Keratinocyte (primary cell): ENCODE measurements around the gene LRRC7. TPM values are rescaled to one million over a fixed set of nuclear protein-coding genes. Genes with fewer than 3 reads are reported as not detected.

Experiments used
- DNase-seq: peaks from one replicate; pipeline ENCODE4 v3.0.0-alpha.2; 2011; ENCODE audit warnings: low read depth, missing footprints, low spot score
- FAIRE-seq: peaks from 2 replicates; lab custom pipeline; 2011; peaks lifted over from hg19 to GRCh38; lab: Jason Lieb, UNC
- H2AFZ ChIP-seq: 2 replicates; pipeline ENCODE4 v1.6.0; 2012; ENCODE audit warnings: low read length, control low read depth, inconsistent platforms; ENCODE audit not compliant: control insufficient read depth
- H3K27ac ChIP-seq: 2 replicates; pipeline ENCODE4 v1.5.1; 2011; ENCODE audit warnings: low read length; ENCODE audit not compliant: control insufficient read depth, insufficient read depth
- H3K27me3 ChIP-seq: 3 replicates; pipeline ENCODE4 v1.6.0; 2011; ENCODE audit warnings: low read length; ENCODE audit not compliant: control insufficient read depth, insufficient read depth; ENCODE audit errors: extremely low read depth
- H3K36me3 ChIP-seq, 2 experiments: 2 replicates in 1 of 2; 3 replicates in 1 of 2; pipeline ENCODE4 v1.5.1; 2011; ENCODE audit warnings: low read length in 2 of 2, mild to moderate bottlenecking in 1 of 2; ENCODE audit not compliant: control insufficient read depth in 2 of 2, insufficient read depth in 2 of 2; ENCODE audit errors: extremely low read depth in 1 of 2
- H3K4me1 ChIP-seq: 3 replicates; pipeline ENCODE4 v1.5.1; 2011; ENCODE audit warnings: low read length; ENCODE audit not compliant: control insufficient read depth, insufficient read depth; ENCODE audit errors: extremely low read depth
- H3K4me2 ChIP-seq: 3 replicates; pipeline ENCODE4 v1.6.0; 2011; ENCODE audit warnings: low read depth, low read length; ENCODE audit not compliant: control insufficient read depth, insufficient read depth; ENCODE audit errors: extremely low read depth
- H3K4me3 ChIP-seq, 3 experiments: fragments of 200-600 bp in 1 of 3; sonication (generic) in 1 of 3; 2 replicates in 2 of 3; 3 replicates in 1 of 3; pipeline ENCODE4 v1.5.1; 2011 to 2016; ENCODE audit warnings: low read length in 3 of 3, mild to moderate bottlenecking in 3 of 3, control low read depth in 2 of 3, inconsistent platforms in 1 of 3, low read depth in 1 of 3, mixed read lengths in 1 of 3, mixed run types in 1 of 3, moderate library complexity in 1 of 3; ENCODE audit not compliant: control insufficient read depth in 2 of 3, insufficient read depth in 2 of 3; ENCODE audit errors: extremely low read depth in 1 of 3
- H3K79me2 ChIP-seq: 2 replicates; pipeline ENCODE4 v1.6.0; 2012; ENCODE audit warnings: low read length; ENCODE audit not compliant: control insufficient read depth, insufficient read depth
- H3K9ac ChIP-seq: 3 replicates; pipeline ENCODE4 v1.6.0; 2011; ENCODE audit warnings: low read length; ENCODE audit not compliant: control insufficient read depth, insufficient read depth; ENCODE audit errors: extremely low read depth
- H3K9me1 ChIP-seq: 3 replicates; pipeline ENCODE4 v1.6.0; 2011; ENCODE audit warnings: low read length; ENCODE audit not compliant: control insufficient read depth, insufficient read depth; ENCODE audit errors: extremely low read depth
- H3K9me3 ChIP-seq: 2 replicates; pipeline ENCODE4 v1.5.1; 2012; ENCODE audit warnings: low read depth, low read length; ENCODE audit not compliant: control insufficient read depth
- H4K20me1 ChIP-seq: 3 replicates; pipeline ENCODE4 v1.6.0; 2011; ENCODE audit warnings: low read length; ENCODE audit not compliant: control insufficient read depth, insufficient read depth; ENCODE audit errors: extremely low read depth
- CTCF ChIP-seq, 3 experiments: IDR thresholded peaks in 1 of 3; conservative IDR thresholded peaks in 1 of 3; optimal IDR thresholded peaks in 1 of 3; 2 replicates in 2 of 3; 3 replicates in 1 of 3; pipeline versions ENCODE3 to v1.5.1; 2011; ENCODE audit warnings: low read length in 3 of 3, mild to moderate bottlenecking in 3 of 3, moderate library complexity in 2 of 3, control low read depth in 1 of 3, inconsistent platforms in 1 of 3; ENCODE audit not compliant: insufficient read depth in 2 of 3; ENCODE audit errors: extremely low read depth in 1 of 3
- EZH2 ChIP-seq: IDR thresholded peaks from one replicate; pipeline ENCODE4 v1.6.1; 2012; ENCODE audit warnings: inconsistent platforms, mild to moderate bottlenecking, low read length, moderate library complexity
- dilution Hi-C: fragments of 300-500 bp; cut with MboI; formaldehyde crosslinking; loops from one replicate; pipeline ENCODE4 v1.7.0; 2020; ENCODE audit warnings: low sequenced_read_pairs; ENCODE audit not compliant: extremely low pct_ligation_motif_present
- polyA plus RNA-seq, 5 experiments: library from polyadenylated mRNA; depleted of rRNA in 3 of 5; stranded (reverse) in 3 of 5; stranded (forward) in 1 of 5; unstranded in 1 of 5; fragments of >200 nt; gene quantifications; 1 replicate in 1 of 5; 2 replicates in 3 of 5; 3 replicates in 1 of 5; pipeline versions ENCODE4 v1.2.1 to v1.2.3, GENCODE V29; 2011 to 2012; ENCODE audit warnings: missing spikeins in 2 of 5, low read depth in 1 of 5, low replicate concordance in 1 of 5

The LRRC7 gene
- polyA plus RNA-seq, 1 donor (not counting 4 experiments of a cell fraction or from before 2014, with no cell fraction given) = 0.28 TPM

GRCh38 chr1:69551476-69552324 lies 16.0 kb upstream of the LRRC7 start:
- FAIRE-seq (no peak), DNase-seq (no peak)
- no peak overlapping the region for H2AFZ ChIP-seq
- H3K4me2 ChIP-seq = no peak overlapping the region
- H3K79me2 ChIP-seq = no peaks in the 10 kb centered on the region
- no peaks in the 10 kb centered on the region for H3K27me3 ChIP-seq
- H3K27ac ChIP-seq = no peak overlapping the region
- H3K9me1 ChIP-seq = no peaks in the 10 kb centered on the region
- no peaks in the 10 kb centered on the region for H3K9me3 ChIP-seq
- H3K9ac ChIP-seq = no peak overlapping the region
- no peaks in the 10 kb centered on the region for H3K36me3 ChIP-seq
- H3K4me1 ChIP-seq = no peaks in the 10 kb centered on the region
- no peaks in the 10 kb centered on the region for H4K20me1 ChIP-seq
- TF ChIP-seq EZH2 (no peak), CTCF (optimal IDR thresholded peaks at IDR 0.05 in 1 of 3, IDR thresholded peaks at IDR 0.05 in 1 of 3, conservative IDR thresholded peaks at IDR 0.05 in 1 of 3; ENCODE audit: extremely low read depth in 1 of 3, insufficient read depth in 2 of 3, low read length in 3 of 3) (no peak)
- dilution Hi-C loops = no loop called here
- H3K4me3 ChIP-seq = no peak overlapping the region

GRCh38 chr1:69553726-69554125 lies 14.0 kb upstream of the LRRC7 start:
- TF ChIP-seq EZH2 (no peak), CTCF (optimal IDR thresholded peaks at IDR 0.05 in 1 of 3, IDR thresholded peaks at IDR 0.05 in 1 of 3, conservative IDR thresholded peaks at IDR 0.05 in 1 of 3; ENCODE audit: extremely low read depth in 1 of 3, insufficient read depth in 2 of 3, low read length in 3 of 3) (no peak)
- FAIRE-seq = no peak
- no peak overlapping the region for H3K27ac ChIP-seq

More at GRCh38 chr1:69553726-69554125, 14.0 kb upstream of the LRRC7 start:
- no peaks in the 10 kb centered on the region for H3K9me1 ChIP-seq
- DNase-seq = no peak
- no peaks in the 10 kb centered on the region for H3K79me2 ChIP-seq
- no peak overlapping the region for H3K9ac ChIP-seq
- no peak overlapping the region for H3K4me3 ChIP-seq
- no peaks in the 10 kb centered on the region for H3K36me3 ChIP-seq
- no peak overlapping the region for H3K4me2 ChIP-seq
- H2AFZ ChIP-seq = no peak overlapping the region
- H3K4me1 ChIP-seq = no peaks in the 10 kb centered on the region
- H3K27me3 ChIP-seq = no peaks in the 10 kb centered on the region
- dilution Hi-C loops = no loop called here
- H4K20me1 ChIP-seq = no peaks in the 10 kb centered on the region
- no peaks in the 10 kb centered on the region for H3K9me3 ChIP-seq
